B cell (primary cell): ENCODE data around the gene OTOF. TPM values are rescaled to one million over a fixed set of nuclear protein-coding genes. Genes with fewer than 3 reads are reported as not detected.

Experiments
- ATAC-seq: fragments of 200-7000 bp; cut with Tn5 transposase; one replicate; pipeline ENCODE4 v1.10.0; 2021; ENCODE audit warnings: low read depth, mild to moderate bottlenecking, moderate number of reproducible peaks, moderate library complexity
- CTCF ChIA-PET: fragments of 350-600 bp; sonication (Branson Sonifier 250); formaldehyde crosslinking; loops from one replicate; lab custom pipeline; 2021; ENCODE audit warnings: antibody characterized with exemption, inconsistent platforms; lab: Charles Lee
- POLR2A ChIA-PET: fragments of 350-600 bp; sonication (Branson Sonifier 250); formaldehyde crosslinking; loops from one replicate; lab custom pipeline; 2021; ENCODE audit warnings: antibody characterized with exemption; lab: Charles Lee
- DNase-seq: peaks from one replicate; pipeline ENCODE4 v3.0.0; 2013
- H2AFZ ChIP-seq: 2 replicates; pipeline ENCODE4 v1.6.1; 2012; ENCODE audit warnings: mild to moderate bottlenecking, low read depth, low read length; ENCODE audit not compliant: insufficient read depth, poor library complexity, severe bottlenecking
- H3K27ac ChIP-seq, 2 donors: 1 replicate in 1 of 2; 2 replicates in 1 of 2; pipeline ENCODE4 v1.5.1; 2012 to 2013; ENCODE audit warnings: low read length in 2 of 2, mild to moderate bottlenecking in 2 of 2, moderate library complexity in 1 of 2
- H3K27me3 ChIP-seq, 4 experiments: fragments of 200-600 bp in 1 of 4; sonication (generic) in 1 of 4; replicated peaks in 1 of 4; 1 replicate in 2 of 4; 2 replicates in 2 of 4; pipeline versions ENCODE4 v1.6.1 to v1.7.0; 2013 to 2016; ENCODE audit warnings: low read length in 3 of 4, mild to moderate bottlenecking in 2 of 4, mixed read lengths in 1 of 4, moderate library complexity in 1 of 4; ENCODE audit not compliant: insufficient read depth in 4 of 4, control insufficient read depth in 3 of 4; ENCODE audit errors: control extremely low read depth in 1 of 4
- H3K36me3 ChIP-seq, 2 experiments: replicated peaks in 1 of 2; 1 replicate in 1 of 2; 2 replicates in 1 of 2; pipeline versions ENCODE4 v1.6.1 to v1.7.1; 2013; ENCODE audit warnings: low read length in 1 of 2; ENCODE audit not compliant: insufficient read depth in 2 of 2, control insufficient read depth in 1 of 2; ENCODE audit errors: control extremely low read depth in 1 of 2, extremely low read depth in 1 of 2
- H3K4me1 ChIP-seq, 2 donors: fragments of 200-600 bp in 1 of 2; sonication (generic) in 1 of 2; 1 replicate in 1 of 2; 2 replicates in 1 of 2; pipeline versions ENCODE4 v1.5.1 to v1.6.1; 2013 to 2017; ENCODE audit warnings: low read length in 2 of 2; ENCODE audit not compliant: control insufficient read depth in 2 of 2, insufficient read depth in 2 of 2
- H3K4me2 ChIP-seq: replicated peaks from 2 replicates; pipeline ENCODE3; 2012; ENCODE audit warnings: mild to moderate bottlenecking, low read depth, low read length; ENCODE audit not compliant: poor library complexity, severe bottlenecking
- H3K4me3 ChIP-seq, 5 experiments: fragments of 200-600 bp in 1 of 5; sonication (generic) in 1 of 5; 1 replicate in 3 of 5; 2 replicates in 2 of 5; pipeline versions ENCODE4 v1.5.1 to v1.7.0; 2011 to 2016; ENCODE audit warnings: low read length in 4 of 5, mild to moderate bottlenecking in 4 of 5, low read depth in 2 of 5, control low read depth in 1 of 5, moderate library complexity in 1 of 5; ENCODE audit not compliant: insufficient read depth in 1 of 5; ENCODE audit errors: control extremely low read depth in 1 of 5, extremely low read depth in 1 of 5
- H3K79me2 ChIP-seq: fragments of 200-600 bp; sonication (generic); one replicate; pipeline ENCODE4 v1.6.0; 2016; ENCODE audit warnings: low read length; ENCODE audit not compliant: control insufficient read depth, insufficient read depth
- H3K9ac ChIP-seq: fragments of 200-600 bp; sonication (generic); 2 replicates; pipeline ENCODE4 v1.6.1; 2017; ENCODE audit warnings: mild to moderate bottlenecking, low read length, moderate library complexity
- H3K9me3 ChIP-seq, 3 donors: one replicate each; pipeline versions ENCODE4 v1.6.1 to v1.7.1; 2013; ENCODE audit warnings: low read length in 2 of 3; ENCODE audit not compliant: control insufficient read depth in 2 of 3, insufficient read depth in 1 of 3; ENCODE audit errors: control extremely low read depth in 1 of 3
- H4K20me1 ChIP-seq: 2 replicates; pipeline ENCODE4 v1.6.0; 2012; ENCODE audit warnings: mild to moderate bottlenecking, low read length; ENCODE audit not compliant: insufficient read depth, control insufficient read depth, poor library complexity, severe bottlenecking
- H3K27ac Mint-ChIP-seq: one replicate; pipeline ENCODE4 v1.8.0; 2021; ENCODE audit warnings: mixed read lengths
- H3K27me3 Mint-ChIP-seq: one replicate; pipeline ENCODE4 v1.8.0; 2021; ENCODE audit warnings: mixed read lengths
- H3K4me1 Mint-ChIP-seq: one replicate; pipeline ENCODE4 v1.8.0; 2021; ENCODE audit warnings: mixed read lengths
- H3K4me3 Mint-ChIP-seq: one replicate; pipeline ENCODE4 v1.8.0; 2021; ENCODE audit warnings: mixed read lengths
- H3K9me3 Mint-ChIP-seq: one replicate; pipeline ENCODE4 v1.8.0; 2022; ENCODE audit warnings: mixed read lengths; ENCODE audit not compliant: insufficient read depth
- EZH2 ChIP-seq: IDR thresholded peaks from 2 replicates; pipeline ENCODE4 v1.6.1; 2012; ENCODE audit warnings: borderline replicate concordance, low read depth, mild to moderate bottlenecking, moderate library complexity, low read length; ENCODE audit not compliant: insufficient read depth, poor library complexity, severe bottlenecking
- WGBS: methylation state at CpG from one replicate; pipeline ENCODE4 v1.1.5; 2013; ENCODE audit warnings: missing lambda C conversion rate; ENCODE audit not compliant: insufficient coverage; 5-methylcytosine and 5-hydroxymethylcytosine counted together
- intact Hi-C: fragments of 100-400 bp; cut with micrococcal nuclease; formaldehyde crosslinking; loops from one replicate; pipeline ENCODE4 v1.10.0; 2022
- polyA plus RNA-seq: library from polyadenylated mRNA; depleted of rRNA; stranded (reverse); fragments of >200 nt; gene quantifications from 2 replicates; pipeline ENCODE4 v1.2.3, GENCODE V29; 2012
- total RNA-seq, 2 donors: library from RNA; stranded (reverse); fragments of 120-200 nt in 1 of 2; gene quantifications; 1 replicate in 1 of 2; 2 replicates in 1 of 2; pipeline versions ENCODE4 v1.2.3 to v1.2.4, GENCODE V29; 2013 to 2022
- TF ChIP-seq, protein P1 (sequence below): fragments of 200-600 bp; IDR thresholded peaks from one replicate; pipeline ENCODE4 v1.8.0; 2022; ENCODE audit warnings: antibody characterized with exemption, mild to moderate bottlenecking

OTOF gene
- total and polyA plus RNA-seq, 2 donors (not counting 1 experiment from before 2014, with no cell fraction given): not detected

DNA sequence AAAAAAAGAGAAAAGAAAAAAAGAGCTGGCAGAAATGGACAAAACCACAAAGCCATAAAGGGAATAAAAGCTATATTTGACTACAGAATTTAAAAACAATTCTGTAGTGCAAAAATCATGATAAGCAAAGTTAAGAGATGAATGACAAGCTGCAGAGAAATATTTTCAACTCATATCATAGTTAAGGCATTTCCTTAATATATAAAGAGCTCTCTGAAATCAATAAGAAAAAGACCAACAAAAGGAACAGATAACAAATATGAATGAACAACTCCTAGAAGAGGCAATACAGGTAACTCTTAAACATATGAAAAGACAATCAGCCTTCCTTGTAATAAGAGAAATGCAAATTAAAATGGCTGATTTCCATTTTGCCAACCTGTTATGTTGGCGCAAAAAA is 26.2 kb downstream of the OTOF start:
- Mint-ChIP-seq H3K9me3 (peaks cover 3% of the 10 kb centered on the region), H3K4me3 (no peak overlapping the region), H3K27me3 (peaks cover 10% of the 10 kb centered on the region), H3K4me1 (no peaks in the 10 kb centered on the region), H3K27ac (no peak overlapping the region)
- TF ChIP-seq, protein P1, sequence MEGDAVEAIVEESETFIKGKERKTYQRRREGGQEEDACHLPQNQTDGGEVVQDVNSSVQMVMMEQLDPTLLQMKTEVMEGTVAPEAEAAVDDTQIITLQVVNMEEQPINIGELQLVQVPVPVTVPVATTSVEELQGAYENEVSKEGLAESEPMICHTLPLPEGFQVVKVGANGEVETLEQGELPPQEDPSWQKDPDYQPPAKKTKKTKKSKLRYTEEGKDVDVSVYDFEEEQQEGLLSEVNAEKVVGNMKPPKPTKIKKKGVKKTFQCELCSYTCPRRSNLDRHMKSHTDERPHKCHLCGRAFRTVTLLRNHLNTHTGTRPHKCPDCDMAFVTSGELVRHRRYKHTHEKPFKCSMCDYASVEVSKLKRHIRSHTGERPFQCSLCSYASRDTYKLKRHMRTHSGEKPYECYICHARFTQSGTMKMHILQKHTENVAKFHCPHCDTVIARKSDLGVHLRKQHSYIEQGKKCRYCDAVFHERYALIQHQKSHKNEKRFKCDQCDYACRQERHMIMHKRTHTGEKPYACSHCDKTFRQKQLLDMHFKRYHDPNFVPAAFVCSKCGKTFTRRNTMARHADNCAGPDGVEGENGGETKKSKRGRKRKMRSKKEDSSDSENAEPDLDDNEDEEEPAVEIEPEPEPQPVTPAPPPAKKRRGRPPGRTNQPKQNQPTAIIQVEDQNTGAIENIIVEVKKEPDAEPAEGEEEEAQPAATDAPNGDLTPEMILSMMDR: no peak
- no peak for TF ChIP-seq EZH2
- no peaks in the 10 kb centered on the region for H3K4me1 ChIP-seq
- CTCF ChIA-PET: no interaction called here
- intact Hi-C loops: no loop called here
- no peak overlapping the region for H3K27ac ChIP-seq
- WGBS: no CpG with 5 or more reads among the region's 1 CpG
- H3K79me2 ChIP-seq: no peaks in the 10 kb centered on the region
- no peaks in the 10 kb centered on the region for H3K36me3 ChIP-seq
- ATAC-seq: no peak
- H3K27me3 ChIP-seq: peaks cover 0 to 4% (median 0%) of the 10 kb centered on the region in 4 experiments
- H3K9me3 ChIP-seq: no peaks in the 10 kb centered on the region
- POLR2A ChIA-PET: no interaction called here
- no peak overlapping the region for H3K4me2 ChIP-seq
- no peak overlapping the region for H2AFZ ChIP-seq
- H3K4me3 ChIP-seq: no peak overlapping the region
- no peaks in the 10 kb centered on the region for H4K20me1 ChIP-seq
- no peak for DNase-seq
- no peak overlapping the region for H3K9ac ChIP-seq

DNA sequence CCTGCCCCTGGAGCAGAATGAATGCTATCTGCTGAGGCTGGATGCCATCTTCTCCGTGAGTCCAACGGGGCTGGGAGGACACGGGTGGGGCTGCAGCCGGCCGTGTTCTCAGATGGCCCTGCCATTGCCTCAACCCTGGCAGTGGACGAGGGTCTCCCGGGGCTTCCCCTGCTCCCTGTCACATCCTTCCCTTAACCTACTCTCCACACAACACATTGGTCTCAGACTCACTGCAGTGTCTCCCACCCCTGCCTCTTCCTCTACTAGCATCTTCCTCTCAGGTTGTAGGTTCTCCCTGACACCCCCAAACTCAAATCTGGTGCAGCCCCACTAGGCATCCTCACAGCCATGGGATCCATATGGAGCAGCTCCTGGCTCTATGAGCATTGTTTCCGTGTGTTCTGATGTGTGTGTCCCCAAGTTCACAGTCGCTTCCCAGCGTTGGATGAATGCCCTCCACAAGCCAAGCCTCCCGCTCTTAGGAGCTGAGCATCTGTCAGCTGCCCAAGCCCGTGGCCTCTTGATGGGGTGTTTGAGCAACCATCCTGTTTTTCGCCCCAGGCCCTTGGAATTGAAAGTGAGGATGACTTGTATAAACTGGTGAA is 27.8 kb downstream of the OTOF start:
- H3K9ac ChIP-seq: no peak overlapping the region

More for the DNA sequence above, 27.8 kb downstream of the OTOF start:
- Histone ChIP-seq H4K20me1 (no peaks in the 10 kb centered on the region), H3K4me2 (no peak overlapping the region), H3K4me3 (no peak overlapping the region), H3K27me3 (peaks cover 0 to 4% (median 0%) of the 10 kb centered on the region in 4 experiments), H3K36me3 (no peaks in the 10 kb centered on the region), H3K79me2 (no peaks in the 10 kb centered on the region), H3K4me1 (no peaks in the 10 kb centered on the region), H3K9me3 (no peaks in the 10 kb centered on the region), H3K27ac (no peak overlapping the region), H2AFZ (no peak overlapping the region)
- TF ChIP-seq, protein P1: no peak
- TF ChIP-seq EZH2: no peak
- DNase-seq (no peak), ATAC-seq (no peak)
- CTCF ChIA-PET: no interaction called here
- Mint-ChIP-seq H3K4me3 (no peak overlapping the region), H3K27me3 (peaks cover 10% of the 10 kb centered on the region), H3K4me1 (no peaks in the 10 kb centered on the region), H3K9me3 (peaks cover 3% of the 10 kb centered on the region), H3K27ac (no peak overlapping the region)
- 97% methylated on average over 13 of the region's 13 CpGs for WGBS
- intact Hi-C loops: no loop called here
- POLR2A ChIA-PET: no interaction called here
